22Rv1 (cell line): Measurements from ENCODE around the gene CD1E.

Experiments used
- CTCF ChIP-seq: fragments of 450-650 bp; IDR thresholded peaks from 2 replicates; pipeline ENCODE4 v1.5.1; 2017; ENCODE audit warnings: mild to moderate bottlenecking
- ZFX ChIP-seq: fragments of 450-650 bp; IDR thresholded peaks from 2 replicates; pipeline ENCODE4 v1.6.1; 2017; ENCODE audit warnings: antibody characterized with exemption, borderline replicate concordance

DNA sequence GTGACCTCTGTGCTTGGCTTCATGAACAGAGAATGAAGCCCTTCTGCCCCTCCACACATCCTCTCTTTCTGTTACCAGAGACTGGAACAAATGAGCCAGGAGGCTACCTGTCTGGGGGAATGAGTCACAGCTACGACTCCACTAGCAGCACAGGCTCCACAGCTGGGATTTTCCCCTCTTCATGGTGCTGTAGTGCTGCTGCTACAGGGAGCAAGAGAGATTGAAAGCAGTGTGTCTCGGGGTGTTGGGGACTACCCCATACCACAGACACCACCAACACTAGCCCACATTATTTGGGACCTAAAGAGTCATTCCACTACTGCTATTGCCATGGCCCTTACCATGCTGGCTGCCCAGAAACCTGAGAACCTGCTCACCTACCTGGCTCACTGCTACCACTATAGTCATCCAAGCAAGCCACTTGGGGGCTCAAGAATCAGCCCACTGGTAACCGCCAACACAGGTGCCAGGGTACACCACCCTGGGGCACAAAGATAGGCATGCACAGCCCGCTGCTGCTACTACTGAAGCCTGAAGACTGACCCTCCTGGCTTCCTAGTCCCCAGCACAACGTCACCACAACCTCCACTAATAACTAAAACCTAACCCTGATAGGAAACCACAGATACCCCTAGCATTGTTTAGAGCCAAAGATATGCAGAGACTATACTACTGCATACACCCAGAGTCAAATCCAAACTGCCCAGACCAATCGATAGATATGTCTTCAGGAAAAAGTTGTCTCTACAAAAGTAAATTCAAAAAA, 17.7 kb downstream of the CD1E start:
- no peak for TF ChIP-seq CTCF
- TF ChIP-seq ZFX: no peak
